Aorta (tissue), 5 donors: Measurements from ENCODE around the gene ASB8. TPM values are rescaled to one million over a fixed set of nuclear protein-coding genes. Genes with fewer than 3 reads are reported as not detected.

ENCODE experiments used
- ATAC-seq: fragments of 200-7000 bp; cut with Tn5 transposase; one replicate; pipeline ENCODE4 v1.9.1; 2022; ENCODE audit warnings: moderate library complexity; ENCODE audit not compliant: low FRiP score
- DNase-seq, 2 donors: peaks; one replicate each; pipeline ENCODE4 v3.0.0-alpha.2; 2020
- H3K27ac ChIP-seq, 2 donors: one replicate each; pipeline ENCODE4 v1.5.1; 2013; ENCODE audit warnings: low read length in 2 of 2, mild to moderate bottlenecking in 2 of 2, moderate library complexity in 2 of 2, control low read depth in 1 of 2, inconsistent platforms in 1 of 2, low read depth in 1 of 2
- H3K27me3 ChIP-seq, 2 donors: one replicate each; pipeline ENCODE4 v1.6.1; 2013; ENCODE audit warnings: control low read depth in 1 of 2, low read length in 1 of 2, mild to moderate bottlenecking in 1 of 2, moderate library complexity in 1 of 2; ENCODE audit not compliant: insufficient read depth in 2 of 2, control insufficient read depth in 1 of 2
- H3K36me3 ChIP-seq, 2 donors: one replicate each; pipeline ENCODE4 v1.6.1; 2013; ENCODE audit warnings: control low read depth in 1 of 2, low read length in 1 of 2, mild to moderate bottlenecking in 1 of 2; ENCODE audit not compliant: insufficient read depth in 2 of 2, control insufficient read depth in 1 of 2
- H3K4me1 ChIP-seq, 2 donors: one replicate each; pipeline ENCODE4 v1.6.1; 2013; ENCODE audit warnings: low read length in 2 of 2, control low read depth in 1 of 2, mild to moderate bottlenecking in 1 of 2, moderate library complexity in 1 of 2; ENCODE audit not compliant: insufficient read depth in 2 of 2, control insufficient read depth in 1 of 2
- H3K4me3 ChIP-seq, 2 donors: one replicate each; pipeline ENCODE4 v1.5.1; 2013; ENCODE audit warnings: low read length in 2 of 2, control low read depth in 1 of 2, mild to moderate bottlenecking in 1 of 2
- H3K9me3 ChIP-seq: one replicate; pipeline ENCODE4 v1.6.1; 2013; ENCODE audit warnings: mild to moderate bottlenecking, low read length; ENCODE audit not compliant: control insufficient read depth
- WGBS, 2 donors: extraction: QIAGEN DNeasy Blood & Tissue Kit; methylation state at CpG; one replicate each; pipeline ENCODE4 v1.1.7; 2013; 5-methylcytosine and 5-hydroxymethylcytosine counted together
- intact Hi-C, 2 donors: fragments of 100-400 bp; cut with DNase I; formaldehyde crosslinking; loops; one replicate each; pipeline versions ENCODE4 v1.14.2 to v1.15.0; 2022
- polyA plus RNA-seq, 2 donors: library from polyadenylated mRNA; stranded (reverse); fragments of 200-250 nt; gene quantifications; one replicate each; pipeline ENCODE4 v1.2.3, GENCODE V29; 2013
- total RNA-seq, 2 donors: library from RNA; stranded (reverse); fragmentation: NEBNext Ultra II Directional; extraction: Animal tissue kit (Norgen Biotek cat#: 25700); gene quantifications; one replicate each; pipeline ENCODE4 v1.2.1, GENCODE V29; 2021
- donor health status: healthy with polysubstance abuse.
- donor health status: Bipolar disorder and iron deficiency.
- donor health status: DM: no; HTN: no; CAD: no.
- donor health status: DM: no; HTN: no; CAD: no.
- donor health status: DM: yes; HTN: yes; CAD: no.

ASB8 gene
- total and polyA plus RNA-seq, 4 donors = 20.7 to 34.2 (median 29.2) TPM

GRCh38 chr12:48197971-48198671 is 40.8 kb upstream of the ASB8 start:
- H3K9me3 ChIP-seq = no peaks in the 10 kb centered on the region
- 0 to 1% methylated on average over 39 of the region's 39 CpGs for WGBS, 2 donors
- intact Hi-C loops = no loop called here
- ATAC-seq = peak; percentile 100
- H3K4me3 ChIP-seq = peak overlapping the region; percentile 63 to 91
- DNase-seq = peak; percentile 98
- H3K4me1 ChIP-seq = peaks cover 0 to 3% of the 10 kb centered on the region in 2 donors
- H3K27ac ChIP-seq = peak overlapping the region; percentile 77 to 100
- H3K27me3 ChIP-seq = no peaks in the 10 kb centered on the region
- H3K36me3 ChIP-seq = no peaks in the 10 kb centered on the region

- intact Hi-C loops = no loop called here
- Histone ChIP-seq H3K4me3 (peak overlapping the region; percentile 59 to 91), H3K9me3 (no peaks in the 10 kb centered on the region), H3K4me1 (peaks cover 0 to 3% of the 10 kb centered on the region in 2 donors), H3K36me3 (no peaks in the 10 kb centered on the region), H3K27me3 (no peaks in the 10 kb centered on the region), H3K27ac (peak overlapping the region; percentile 73 to 100)
- DNase-seq (no peak), ATAC-seq (peak; percentile 69)
- 0 to 1% methylated on average over 10 of the region's 10 CpGs for WGBS, 2 donors
Observed at GRCh38 chr12:48197549-48197970, 40.2 kb upstream of the ASB8 start.

GRCh38 chr12:48194799-48195201 is 37.5 kb upstream of the ASB8 start:
- no peak overlapping the region for H3K27ac ChIP-seq
- 40 to 41% methylated on average over 1 of the region's 1 CpG for WGBS, 2 donors

GRCh38 chr12:48193623-48194022 is 36.3 kb upstream of the ASB8 start:
- no peaks in the 10 kb centered on the region for H3K27me3 ChIP-seq
- 88 to 92% methylated on average over 2 of the region's 2 CpGs for WGBS, 2 donors
- H3K4me3 ChIP-seq = no peak overlapping the region
- no peaks in the 10 kb centered on the region for H3K4me1 ChIP-seq
- intact Hi-C loops = no loop called here
- H3K36me3 ChIP-seq = no peaks in the 10 kb centered on the region
- DNase-seq (no peak), ATAC-seq (no peak)
- no peaks in the 10 kb centered on the region for H3K9me3 ChIP-seq
- no peak overlapping the region for H3K27ac ChIP-seq

More at GRCh38 chr12:48194799-48195201, 37.5 kb upstream of the ASB8 start:
- no peak for ATAC-seq
- DNase-seq = no peak
- Histone ChIP-seq H3K36me3 (no peaks in the 10 kb centered on the region), H3K27me3 (no peaks in the 10 kb centered on the region), H3K4me1 (peaks cover 0 to under 1% of the 10 kb centered on the region in 2 donors), H3K9me3 (no peaks in the 10 kb centered on the region), H3K4me3 (no peak overlapping the region)
- intact Hi-C loops = no loop called here

- no peak overlapping the region for H3K27ac ChIP-seq
- intact Hi-C loops = no loop called here
- WGBS, 2 donors = 90 to 91% methylated on average over 1 of the region's 1 CpG
Observed at GRCh38 chr12:48192861-48193260, 35.5 kb upstream of the ASB8 start.

GRCh38 chr12:48191096-48191495 is 33.8 kb upstream of the ASB8 start:
- ATAC-seq (no peak), DNase-seq (no peak)
- H3K4me1 ChIP-seq = no peaks in the 10 kb centered on the region
- H3K4me3 ChIP-seq = no peak overlapping the region
- H3K9me3 ChIP-seq = no peaks in the 10 kb centered on the region
- H3K27ac ChIP-seq = no peak overlapping the region
- no peaks in the 10 kb centered on the region for H3K27me3 ChIP-seq
- H3K36me3 ChIP-seq = no peaks in the 10 kb centered on the region
- intact Hi-C loops = no loop called here

More at GRCh38 chr12:48192861-48193260, 35.5 kb upstream of the ASB8 start:
- no peak for ATAC-seq
- Histone ChIP-seq H3K36me3 (no peaks in the 10 kb centered on the region), H3K4me3 (no peak overlapping the region), H3K4me1 (no peaks in the 10 kb centered on the region), H3K9me3 (no peaks in the 10 kb centered on the region), H3K27me3 (no peaks in the 10 kb centered on the region)
- no peak for DNase-seq

GRCh38 chr12:48189331-48190125 is 32.2 kb upstream of the ASB8 start:
- peak; percentile 81 for ATAC-seq
- no peaks in the 10 kb centered on the region for H3K9me3 ChIP-seq
- H3K4me3 ChIP-seq = no peak overlapping the region
- no peaks in the 10 kb centered on the region for H3K27me3 ChIP-seq
- no peaks in the 10 kb centered on the region for H3K36me3 ChIP-seq
- H3K27ac ChIP-seq = no peak overlapping the region
- no peaks in the 10 kb centered on the region for H3K4me1 ChIP-seq
- peak in 1 of 2 donors; percentile 60 for DNase-seq
- 37 to 42% methylated on average over 6 of the region's 6 CpGs for WGBS, 2 donors
- intact Hi-C loops = no loop called here

- no peak for ATAC-seq
- intact Hi-C loops = no loop called here
- H3K4me3 ChIP-seq = no peak overlapping the region
Observed at GRCh38 chr12:48187916-48188695, 30.8 kb upstream of the ASB8 start.

More at GRCh38 chr12:48187916-48188695, 30.8 kb upstream of the ASB8 start:
- no peak for DNase-seq
- Histone ChIP-seq H3K4me1 (no peaks in the 10 kb centered on the region), H3K27ac (no peak overlapping the region), H3K9me3 (no peaks in the 10 kb centered on the region), H3K27me3 (no peaks in the 10 kb centered on the region), H3K36me3 (no peaks in the 10 kb centered on the region)
- WGBS, 2 donors = 85 to 89% methylated on average over 10 of the region's 10 CpGs
